ENCODE results near the gene NSD1. TPM values are rescaled to one million over a fixed set of nuclear protein-coding genes. Genes with fewer than 3 reads are reported as not detected.

NSD1 gene
- total RNA-seq, 4 donors from 2014 or later: 25.4 to 32.7 (median 29.0) TPM

DNA sequence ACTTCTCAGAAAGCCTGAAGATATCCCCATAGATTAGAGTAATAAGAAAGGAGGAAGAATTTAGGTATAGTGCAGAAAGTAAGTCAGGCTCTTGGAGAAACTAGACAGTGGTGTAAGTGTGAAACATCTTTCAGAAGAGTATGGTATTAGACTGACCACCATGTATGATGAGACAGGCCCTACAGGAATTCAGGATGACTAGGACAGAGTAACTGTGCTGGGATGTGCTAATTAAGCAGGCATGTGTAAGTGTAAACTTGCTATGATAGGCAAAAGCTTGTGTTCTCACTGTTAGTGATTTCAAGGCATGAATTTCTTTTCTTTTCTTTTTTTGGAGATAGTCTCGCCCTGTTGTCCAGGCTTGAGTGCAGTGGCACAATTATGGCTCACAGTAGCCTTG, 99.2 kb downstream of the NSD1 start:
- no peak for TF ChIP-seq POLR2A (IDR thresholded peaks at IDR 0.05)
- TF ChIP-seq, protein P1, sequence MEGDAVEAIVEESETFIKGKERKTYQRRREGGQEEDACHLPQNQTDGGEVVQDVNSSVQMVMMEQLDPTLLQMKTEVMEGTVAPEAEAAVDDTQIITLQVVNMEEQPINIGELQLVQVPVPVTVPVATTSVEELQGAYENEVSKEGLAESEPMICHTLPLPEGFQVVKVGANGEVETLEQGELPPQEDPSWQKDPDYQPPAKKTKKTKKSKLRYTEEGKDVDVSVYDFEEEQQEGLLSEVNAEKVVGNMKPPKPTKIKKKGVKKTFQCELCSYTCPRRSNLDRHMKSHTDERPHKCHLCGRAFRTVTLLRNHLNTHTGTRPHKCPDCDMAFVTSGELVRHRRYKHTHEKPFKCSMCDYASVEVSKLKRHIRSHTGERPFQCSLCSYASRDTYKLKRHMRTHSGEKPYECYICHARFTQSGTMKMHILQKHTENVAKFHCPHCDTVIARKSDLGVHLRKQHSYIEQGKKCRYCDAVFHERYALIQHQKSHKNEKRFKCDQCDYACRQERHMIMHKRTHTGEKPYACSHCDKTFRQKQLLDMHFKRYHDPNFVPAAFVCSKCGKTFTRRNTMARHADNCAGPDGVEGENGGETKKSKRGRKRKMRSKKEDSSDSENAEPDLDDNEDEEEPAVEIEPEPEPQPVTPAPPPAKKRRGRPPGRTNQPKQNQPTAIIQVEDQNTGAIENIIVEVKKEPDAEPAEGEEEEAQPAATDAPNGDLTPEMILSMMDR (IDR thresholded peaks at IDR 0.05 in 4 of 5, conservative IDR thresholded peaks at IDR 0.05 in 1 of 5): no peak
- Histone ChIP-seq H3K4me3 (no peak overlapping the region), H3K36me3 (peaks cover 0 to 18% of the 10 kb centered on the region in 2 donors), H3K9me3 (no peaks in the 10 kb centered on the region), H3K4me1 (peaks cover 38 to 46% of the 10 kb centered on the region in 2 donors), H3K27me3 (no peaks in the 10 kb centered on the region), H3K27ac (peak overlapping the region in 2 of 4 donors; percentile 15 to 51)
- no peak for DNase-seq
- ATAC-seq: peak in 1 of 2 donors; percentile 21
- in situ Hi-C loops (cut with MboI; ENCODE audit: low sequenced_read_pairs in 4 of 4) (no loop called here), intact Hi-C loops (cut with DNase I; ENCODE audit: low total_unique reads) (no loop called here)

DNA sequence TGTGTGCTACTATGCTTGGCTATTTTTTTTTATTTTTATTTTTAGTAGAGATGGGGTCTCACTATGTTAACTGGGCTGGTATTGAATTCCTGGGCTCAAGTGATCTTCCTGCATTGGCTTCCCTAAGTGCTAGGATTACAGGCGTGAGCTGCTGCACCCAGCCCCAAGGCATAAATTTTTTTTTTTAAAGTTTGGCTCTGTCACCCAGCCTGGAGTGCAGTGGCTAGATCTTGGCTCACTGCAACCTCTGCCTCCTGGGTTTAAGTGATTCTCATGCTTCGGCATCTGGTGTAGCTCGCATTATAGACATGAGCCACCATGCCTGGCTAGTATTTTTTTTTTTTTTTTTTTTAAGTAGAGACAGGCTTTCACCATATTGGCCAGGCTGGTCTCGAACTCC, 99.6 kb downstream of the NSD1 start:
- Histone ChIP-seq H3K4me3 (no peak overlapping the region), H3K36me3 (peaks cover 0 to 22% of the 10 kb centered on the region in 2 donors), H3K27ac (peak overlapping the region in 1 of 4 donors; percentile 51), H3K27me3 (no peaks in the 10 kb centered on the region), H3K4me1 (peaks cover 33 to 42% of the 10 kb centered on the region in 2 donors), H3K9me3 (no peaks in the 10 kb centered on the region)
- peak in 1 of 2 donors; percentile 53 for ATAC-seq
- intact Hi-C loops (cut with DNase I; ENCODE audit: low total_unique reads): no loop called here
- TF ChIP-seq, protein P1 (IDR thresholded peaks at IDR 0.05 in 4 of 5, conservative IDR thresholded peaks at IDR 0.05 in 1 of 5): no peak
- no peak for TF ChIP-seq POLR2A (IDR thresholded peaks at IDR 0.05)
- no peak for DNase-seq
- in situ Hi-C loops (cut with MboI; ENCODE audit: low sequenced_read_pairs in 4 of 4): no loop called here

DNA sequence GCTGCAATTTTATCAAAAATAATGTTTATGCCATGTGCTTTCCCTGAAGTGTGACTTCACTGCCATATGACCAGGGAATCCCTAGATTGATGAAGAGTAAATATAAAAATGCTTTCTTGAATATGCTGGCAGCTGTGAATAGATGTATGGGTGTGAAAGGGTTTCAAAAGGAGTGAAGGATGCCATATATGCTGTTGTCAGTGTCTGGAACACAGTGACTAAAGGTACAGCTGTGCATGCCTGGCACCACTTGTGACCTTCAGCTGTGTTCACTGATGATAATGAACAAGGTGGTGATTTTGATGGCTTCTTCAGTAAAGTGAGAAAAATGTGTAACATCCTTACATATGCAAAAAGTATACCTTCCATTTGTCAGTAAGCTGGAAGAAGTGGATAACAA, 100.2 kb downstream of the NSD1 start:
- ATAC-seq (no peak), DNase-seq (no peak)
- Histone ChIP-seq H3K4me1 (peaks cover 30 to 41% of the 10 kb centered on the region in 2 donors), H3K9me3 (no peaks in the 10 kb centered on the region), H3K4me3 (no peak overlapping the region), H3K27me3 (no peaks in the 10 kb centered on the region), H3K27ac (peak overlapping the region in 1 of 4 donors; percentile 51), H3K36me3 (peaks cover 0 to 28% of the 10 kb centered on the region in 2 donors)
- TF ChIP-seq, protein P1 (IDR thresholded peaks at IDR 0.05 in 4 of 5, conservative IDR thresholded peaks at IDR 0.05 in 1 of 5): no peak
- no peak for TF ChIP-seq POLR2A (IDR thresholded peaks at IDR 0.05)
- in situ Hi-C loops (cut with MboI; ENCODE audit: low sequenced_read_pairs in 4 of 4) (no loop called here), intact Hi-C loops (cut with DNase I; ENCODE audit: low total_unique reads) (no loop called here)

DNA sequence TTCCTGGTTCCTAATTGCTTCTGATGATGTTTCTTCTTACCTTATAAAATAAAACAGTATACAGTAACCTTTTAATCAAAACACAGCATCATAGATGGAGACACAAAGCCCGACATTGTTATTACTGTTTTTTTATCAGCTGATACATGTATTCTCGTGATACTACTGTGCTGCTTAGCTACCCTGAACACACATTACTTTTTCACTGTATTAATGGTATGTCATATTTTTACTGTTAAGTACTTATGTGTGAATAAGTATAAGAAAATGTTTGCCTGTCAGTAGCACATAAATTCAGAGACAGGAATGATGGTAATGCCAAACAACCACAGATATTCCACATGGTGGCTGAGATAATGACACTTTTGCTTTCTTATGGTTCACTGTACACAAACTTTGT, 101.3 kb downstream of the NSD1 start:
- no peak overlapping the region for H3K27ac ChIP-seq
- TF ChIP-seq POLR2A (IDR thresholded peaks at IDR 0.05): no peak
- TF ChIP-seq, protein P1 (IDR thresholded peaks at IDR 0.05 in 4 of 5, conservative IDR thresholded peaks at IDR 0.05 in 1 of 5): no peak
- H3K36me3 ChIP-seq: peaks cover 0 to 31% of the 10 kb centered on the region in 2 donors
- DNase-seq (no peak), ATAC-seq (no peak)
- intact Hi-C loops (cut with DNase I; ENCODE audit: low total_unique reads) (no loop called here), in situ Hi-C loops (cut with MboI; ENCODE audit: low sequenced_read_pairs in 4 of 4) (no loop called here)
- no peaks in the 10 kb centered on the region for H3K27me3 ChIP-seq
- H3K9me3 ChIP-seq: no peaks in the 10 kb centered on the region
- no peak overlapping the region for H3K4me3 ChIP-seq
- H3K4me1 ChIP-seq: peaks cover 30 to 35% of the 10 kb centered on the region in 2 donors

DNA sequence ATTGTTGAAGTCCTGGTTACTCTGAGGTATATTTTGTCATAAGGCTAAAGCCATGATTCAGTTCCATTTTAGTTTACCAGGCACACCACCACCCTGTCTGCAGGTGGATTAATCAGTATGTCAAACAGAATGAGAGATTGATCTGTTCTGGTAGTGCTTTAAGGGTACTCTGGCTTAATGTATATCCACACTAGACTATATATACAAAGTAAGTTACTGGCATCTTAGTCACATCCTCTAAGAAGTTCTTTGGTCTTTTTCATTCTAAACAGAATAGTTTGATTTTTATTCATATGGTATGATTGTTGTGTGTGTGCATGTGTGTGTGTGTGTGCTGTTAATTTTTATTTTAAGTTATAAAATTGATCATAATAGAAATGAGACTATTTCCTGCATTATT, 108.2 kb downstream of the NSD1 start:
- intact Hi-C loops (cut with DNase I; ENCODE audit: low total_unique reads) (no loop called here), in situ Hi-C loops (cut with MboI; ENCODE audit: low sequenced_read_pairs in 4 of 4) (no loop called here)
- Histone ChIP-seq H3K9me3 (no peaks in the 10 kb centered on the region), H3K36me3 (peaks cover 0 to 35% of the 10 kb centered on the region in 2 donors), H3K4me3 (no peak overlapping the region), H3K4me1 (peaks cover 0 to 7% of the 10 kb centered on the region in 2 donors), H3K27ac (no peak overlapping the region), H3K27me3 (no peaks in the 10 kb centered on the region)
- ATAC-seq (no peak), DNase-seq (no peak)
- TF ChIP-seq POLR2A (IDR thresholded peaks at IDR 0.05): no peak
- TF ChIP-seq, protein P1 (IDR thresholded peaks at IDR 0.05 in 4 of 5, conservative IDR thresholded peaks at IDR 0.05 in 1 of 5): no peak

All from gastrocnemius medialis (tissue), 4 donors.